Non-pigmented ciliary epithelial cell (primary cell): Measurements from ENCODE around the gene ANKS1B.
"Not testable (repeated sequence)": the region's sequence is repeated elsewhere in the genome, so short reads cannot be mapped to it uniquely, and the experiment has no call there.

Experiments used
- DNase-seq: peaks from one replicate; pipeline ENCODE4 v3.0.0-alpha.2; 2010; ENCODE audit warnings: low read depth

ANKS1B gene

DNA sequence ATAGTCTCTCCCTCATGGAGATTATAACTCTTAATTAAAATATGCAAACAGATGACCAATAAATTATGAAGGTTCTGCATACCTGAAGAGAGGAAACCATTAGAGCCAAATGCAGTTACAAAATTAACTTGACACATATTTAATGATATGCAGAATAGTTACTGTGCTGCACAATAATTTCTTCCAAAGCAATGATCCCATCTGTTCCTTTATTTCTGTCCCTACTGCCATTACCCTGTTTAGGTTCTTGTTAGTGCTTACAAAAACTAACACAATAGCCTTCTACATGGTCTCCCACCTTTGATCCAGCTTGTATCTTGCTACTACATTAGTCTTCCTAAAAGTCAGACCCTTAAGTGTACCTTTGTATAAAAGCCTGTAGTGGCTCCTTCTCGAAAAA, 928.5 kb downstream of the ANKS1B start:
- no peak for DNase-seq

DNA sequence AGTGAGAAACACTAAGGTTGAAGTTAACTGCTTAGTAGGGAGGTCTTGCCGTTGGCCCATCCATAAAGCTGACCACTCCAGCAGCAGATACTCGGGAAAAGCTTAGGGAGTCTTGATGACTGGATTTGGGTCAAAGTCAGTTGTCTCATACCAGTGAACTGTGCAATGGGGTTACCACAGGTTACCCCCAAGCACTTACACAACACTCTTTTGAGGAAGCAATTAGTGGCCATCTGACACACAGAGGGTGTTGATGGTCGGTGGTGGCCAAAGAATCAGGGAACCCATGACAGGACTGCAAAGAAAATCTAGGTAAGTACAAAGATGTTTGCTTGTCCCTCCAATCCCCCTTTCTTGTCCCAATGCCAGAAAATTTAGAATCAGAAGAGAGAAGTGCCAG, 929.4 kb downstream of the ANKS1B start:
- DNase-seq, result no peak

GRCh38 chr12:99054601-99055128, 930.1 kb downstream of the ANKS1B start:
- DNase-seq, result no peak

- no peak for DNase-seq
These were observed 930.9 kb downstream of the ANKS1B start for GRCh38 chr12:99053616-99054362.

- DNase-seq, result no peak
These were observed 935.0 kb downstream of the ANKS1B start for GRCh38 chr12:99049774-99050173.

GRCh38 chr12:99045158-99045557, 939.6 kb downstream of the ANKS1B start:
- no peak for DNase-seq

DNA sequence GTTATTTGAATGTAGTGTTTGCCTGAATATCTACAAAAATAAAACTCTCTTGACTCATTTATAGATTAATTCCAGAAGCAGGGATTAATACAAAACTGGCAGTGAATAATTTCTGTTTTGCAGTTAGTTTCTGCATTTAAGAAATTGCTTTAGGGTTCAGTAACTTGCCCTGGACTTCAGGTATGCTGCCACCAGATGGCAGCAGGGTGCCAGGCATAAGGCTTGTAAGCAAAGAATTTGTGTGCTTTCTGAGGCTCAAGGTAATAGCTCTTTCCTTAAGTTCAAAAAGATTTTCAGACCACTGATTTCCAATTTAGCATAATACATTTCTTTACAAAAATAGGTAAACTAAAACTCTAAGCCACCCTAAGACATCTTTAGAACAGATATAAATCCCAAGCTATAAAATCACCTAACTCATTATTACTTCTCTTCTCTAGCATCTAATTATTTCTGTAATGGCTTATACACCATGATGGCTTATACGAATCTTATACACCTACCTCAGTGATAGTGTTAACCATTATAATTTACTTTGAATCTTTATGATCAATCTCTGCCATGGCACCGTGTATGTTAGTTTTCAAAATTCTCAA, 941.3 kb downstream of the ANKS1B start:
- DNase-seq, result peak; percentile 14

DNA sequence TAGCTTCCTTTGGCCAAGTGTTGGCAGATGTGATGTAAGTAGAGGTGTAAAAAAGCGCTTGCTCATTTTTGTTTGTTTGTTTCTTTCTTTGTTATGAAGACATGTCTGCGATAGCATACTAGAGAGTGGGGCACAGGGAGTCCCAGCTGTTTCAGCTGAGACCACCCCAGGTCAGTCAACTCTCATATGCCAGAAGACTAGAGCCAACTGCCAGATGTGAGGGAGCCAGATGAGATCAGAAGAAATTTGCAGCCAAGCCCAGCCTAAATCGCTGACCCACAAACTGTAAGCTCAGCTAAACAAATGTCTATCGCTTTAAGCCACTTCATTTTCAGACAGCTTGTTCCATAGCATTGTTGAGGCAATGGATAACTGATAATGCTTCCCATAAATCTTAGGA, 942.5 kb downstream of the ANKS1B start:
- no peak for DNase-seq

DNA sequence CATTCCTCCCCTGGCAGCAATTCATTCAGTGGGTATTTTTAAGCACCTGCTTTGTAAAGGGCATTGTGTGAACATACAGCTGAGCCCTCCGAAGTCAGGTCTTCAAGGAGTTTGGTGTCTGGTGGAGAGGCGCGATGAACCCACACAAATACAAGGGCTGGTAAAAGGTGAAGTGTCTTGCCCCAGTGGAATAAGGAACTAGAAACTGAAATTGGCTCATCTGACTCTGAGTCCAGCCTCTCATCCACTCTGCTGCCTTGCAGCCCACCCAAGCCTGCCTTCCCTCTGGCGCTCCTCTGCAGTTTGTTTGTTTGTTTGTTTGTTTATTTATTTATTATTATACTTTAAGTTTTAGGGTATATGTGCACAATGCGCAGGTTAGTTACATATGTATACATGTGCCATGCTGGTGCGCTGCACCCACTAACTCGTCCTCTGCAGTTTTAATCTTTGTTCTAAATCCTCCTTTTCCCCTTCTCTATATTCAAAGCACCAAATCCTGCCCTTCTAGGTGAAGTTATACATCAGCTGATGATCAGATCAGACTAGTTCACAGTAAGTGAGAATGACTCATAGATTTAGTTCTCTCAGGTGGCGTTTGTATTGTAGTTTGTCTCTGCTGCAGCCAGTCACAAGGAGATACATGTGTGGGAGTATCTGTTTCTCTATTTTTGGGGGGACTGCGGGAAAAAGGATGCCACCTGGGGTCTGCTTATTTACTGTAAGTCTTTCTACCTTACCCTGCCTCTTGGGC, 945.2 kb downstream of the ANKS1B start:
- no peak for DNase-seq

GRCh38 chr12:99036566-99036965, 948.2 kb downstream of the ANKS1B start:
- DNase-seq, result no peak

GRCh38 chr12:99035803-99036202, 948.9 kb downstream of the ANKS1B start:
- no peak for DNase-seq

GRCh38 chr12:99034201-99034600, 950.5 kb downstream of the ANKS1B start:
- not testable (repeated sequence) for DNase-seq

DNA sequence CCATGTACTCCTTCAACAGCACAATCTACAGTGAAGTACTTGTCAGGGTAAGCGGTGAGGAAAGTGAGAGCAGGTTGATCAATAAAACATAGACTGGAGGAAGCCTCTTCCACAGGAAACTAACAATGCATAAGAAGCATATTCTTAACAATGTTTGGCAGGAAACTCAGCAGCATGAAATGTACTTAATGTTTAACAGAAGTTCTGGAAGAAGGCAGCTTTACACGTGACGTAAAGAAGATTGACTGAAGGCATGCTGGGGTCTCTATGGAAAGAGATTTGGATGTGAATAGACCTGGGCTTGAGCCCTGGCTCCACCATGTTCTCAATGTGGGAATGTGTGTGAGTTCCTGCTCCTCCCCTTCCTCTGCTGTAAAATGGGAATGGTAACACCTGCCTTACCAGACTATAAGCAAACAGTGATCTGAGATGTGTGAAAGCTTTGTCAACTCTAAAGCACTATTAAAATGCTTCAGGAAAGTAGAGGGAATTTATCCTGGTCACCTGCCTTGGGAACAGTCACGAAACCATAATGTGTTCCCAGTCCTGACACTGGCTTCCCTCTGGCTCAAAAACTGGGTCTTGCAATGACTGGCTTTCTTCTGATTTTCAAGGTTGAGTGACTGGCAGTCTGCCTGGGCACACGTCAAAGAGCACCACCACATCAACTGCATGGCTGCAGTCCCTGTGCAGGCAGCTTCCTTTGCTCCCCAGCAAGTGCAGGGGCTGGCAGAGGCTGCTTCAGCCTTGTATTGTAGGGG, 955.0 kb downstream of the ANKS1B start:
- no peak for DNase-seq

- no peak for DNase-seq
These were observed 957.3 kb downstream of the ANKS1B start for GRCh38 chr12:99027461-99027860.

- DNase-seq, result no peak
These were observed 957.7 kb downstream of the ANKS1B start for GRCh38 chr12:99027055-99027393.

DNA sequence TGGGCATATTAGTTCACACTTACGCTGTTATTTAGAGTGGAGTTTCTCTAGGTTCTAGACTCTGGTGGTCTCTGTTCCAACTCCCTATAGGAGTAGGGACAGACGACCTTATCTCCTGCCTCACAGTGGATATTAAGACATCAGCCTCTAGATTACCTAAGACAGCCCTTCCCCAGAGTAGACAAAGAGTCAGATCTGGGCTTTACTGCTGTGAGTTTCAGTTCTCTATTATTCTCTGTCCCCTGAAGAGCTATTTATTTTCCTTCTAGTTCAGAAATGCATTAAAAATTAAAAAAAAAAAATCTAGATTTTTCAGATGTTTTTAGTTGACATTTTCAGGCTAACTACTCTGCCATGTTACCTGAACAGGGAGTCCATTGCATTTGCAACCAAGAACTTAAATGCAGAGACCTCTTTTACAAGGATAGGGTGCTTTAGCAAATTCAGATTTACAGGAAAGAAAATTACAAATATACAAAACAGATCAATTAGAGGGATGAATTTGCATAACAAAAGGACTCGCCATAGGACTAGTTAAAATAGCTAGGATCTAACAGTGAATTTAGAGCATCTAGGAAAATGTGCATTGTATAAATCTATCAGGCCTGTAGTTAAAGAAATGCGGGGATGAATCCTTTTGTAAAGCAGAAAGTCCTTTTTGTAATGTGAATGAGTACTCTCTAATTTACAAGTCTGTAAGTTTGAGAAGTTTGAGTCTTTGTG, 958.2 kb downstream of the ANKS1B start:
- DNase-seq, result no peak

- DNase-seq, result no peak
These were observed 959.9 kb downstream of the ANKS1B start for GRCh38 chr12:99024870-99025269.

- no peak for DNase-seq
These were observed 960.5 kb downstream of the ANKS1B start for GRCh38 chr12:99024191-99024590.

DNA sequence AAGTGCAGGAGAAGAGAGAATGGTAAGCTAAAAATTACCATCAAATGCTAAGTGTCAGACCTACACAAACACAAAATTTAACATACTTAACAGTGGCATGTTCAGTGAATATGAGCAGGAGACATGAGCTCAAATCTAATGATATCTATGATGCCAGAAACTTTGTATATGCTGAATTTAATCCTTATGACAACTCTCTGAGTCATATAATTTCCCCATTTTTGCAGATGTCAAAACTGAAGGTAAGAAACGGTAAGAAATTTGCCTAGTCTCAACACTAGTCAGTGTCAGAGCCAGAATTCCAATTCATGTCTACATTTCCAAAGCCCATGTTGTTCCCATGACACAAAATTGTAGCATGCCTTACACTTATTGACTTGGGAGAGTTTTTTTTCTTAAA, 963.9 kb downstream of the ANKS1B start:
- no peak for DNase-seq

DNA sequence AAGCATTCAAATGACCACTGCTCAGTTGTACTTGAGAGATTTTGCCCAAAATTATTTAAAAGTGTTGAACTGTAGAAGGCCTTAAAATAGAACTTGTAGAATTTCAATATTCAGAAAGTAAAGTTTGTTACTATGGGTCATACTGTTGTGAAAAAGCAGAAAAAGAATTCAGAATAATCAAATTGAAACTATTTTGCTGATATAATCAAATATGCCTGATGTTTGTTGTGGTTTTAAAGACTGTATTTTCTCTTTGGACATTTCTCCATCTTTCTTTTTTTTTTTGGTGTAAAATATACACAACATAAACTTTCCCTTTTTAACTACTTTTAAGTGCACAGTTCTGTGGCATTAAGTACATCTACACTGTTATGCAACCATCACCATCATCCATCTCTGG, 964.9 kb downstream of the ANKS1B start:
- DNase-seq, result no peak

DNA sequence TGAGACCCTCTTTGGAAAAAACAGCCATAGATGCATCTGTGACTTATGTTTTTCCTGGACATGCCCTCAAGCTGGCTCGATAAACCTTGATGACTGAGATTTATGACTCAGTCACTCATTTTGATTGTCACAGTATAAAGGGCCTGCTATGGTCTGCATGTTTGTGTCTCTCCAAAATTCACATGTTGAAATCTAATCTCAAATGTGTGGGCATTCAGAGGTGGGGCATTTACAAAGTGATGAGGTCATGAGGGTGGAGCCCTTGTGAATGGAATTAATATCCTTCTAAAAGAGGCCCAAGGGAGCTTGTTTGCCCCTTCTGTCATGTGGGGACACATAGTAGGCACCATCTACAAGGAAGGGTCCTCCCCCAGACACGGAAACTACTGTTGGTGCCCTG, 966.8 kb downstream of the ANKS1B start:
- no peak for DNase-seq
